Heart left ventricle (tissue), 13 donors: ENCODE data around the gene KLRD1.

Source experiments
- CTCF ChIP-seq, 12 donors: fragments of 200-600 bp; sonication (generic) in 4 of 12; IDR thresholded peaks; one replicate each; pipeline versions ENCODE4 v1.5.0 to v1.8.0; 2018 to 2022; ENCODE audit warnings: antibody characterized with exemption in 12 of 12, mild to moderate bottlenecking in 5 of 12
- POLR2A ChIP-seq, 2 donors: fragments of 450-650 bp; IDR thresholded peaks; one replicate each; pipeline ENCODE4 v1.6.1; 2017; ENCODE audit warnings: antibody characterized with exemption in 2 of 2, mild to moderate bottlenecking in 2 of 2, moderate library complexity in 2 of 2
- donor health status: ischemic (EF 13 %, LVEDD 7.1; RV severe dilation, severe dysfunction).
- donor health status: DM: no; HTN: yes; CAD: no.
- donor health status: DM: no; HTN: no; CAD: no.
- donor health status: ischemic (EF 25% LVEDD 6.9; RV normal size, moderate dysfunction).
- donor health status: ischemic (EF 25% LVEDD 5.7; RV mildly dilated, moderate dysfunction).
- donor health status: ischemic (EF 35%, LVEDD 5.7; RV mildly dilated, moderate dysfunction).
- donor health status: nonischemic (EF 11% LVEDD 7.7; RV severe dilation, severe dysfunction).
- donor health status: DM: yes; HTN: yes; CAD: no.
- donor health status: PGD.
- donor health status: ischemic (EF 29% LVEDD 5.4; RV normal size, mild dysfunction).
- donor health status: nonischemic (EF 23%, LVEDD 6.1; RV moderate dilation, normal function).

DNA sequence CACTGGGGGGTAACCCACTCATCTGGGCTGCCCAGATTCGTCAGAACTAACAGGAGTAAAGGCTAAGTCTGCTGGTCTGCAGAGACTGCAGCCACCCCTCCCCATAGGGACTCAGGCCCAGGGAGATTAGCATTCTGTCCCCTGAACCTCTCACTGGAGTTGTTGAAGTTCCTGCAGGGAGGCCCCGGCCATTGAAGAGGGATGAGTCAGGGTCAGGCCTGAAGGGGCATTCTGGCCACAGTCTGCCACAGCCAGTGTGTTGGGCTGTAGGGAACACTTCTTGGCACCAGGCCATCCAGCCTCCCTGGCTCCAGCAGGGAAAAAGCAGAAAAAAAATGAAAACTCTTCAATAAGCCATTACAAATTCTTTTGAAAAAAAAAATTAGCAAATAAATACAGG lies 46.8 kb downstream of the KLRD1 start:
- TF ChIP-seq CTCF (IDR thresholded peaks at IDR 0.05) (no peak), POLR2A (IDR thresholded peaks at IDR 0.05) (no peak)
